Measurements from ENCODE around the gene FSTL1.

The FSTL1 gene

DNA sequence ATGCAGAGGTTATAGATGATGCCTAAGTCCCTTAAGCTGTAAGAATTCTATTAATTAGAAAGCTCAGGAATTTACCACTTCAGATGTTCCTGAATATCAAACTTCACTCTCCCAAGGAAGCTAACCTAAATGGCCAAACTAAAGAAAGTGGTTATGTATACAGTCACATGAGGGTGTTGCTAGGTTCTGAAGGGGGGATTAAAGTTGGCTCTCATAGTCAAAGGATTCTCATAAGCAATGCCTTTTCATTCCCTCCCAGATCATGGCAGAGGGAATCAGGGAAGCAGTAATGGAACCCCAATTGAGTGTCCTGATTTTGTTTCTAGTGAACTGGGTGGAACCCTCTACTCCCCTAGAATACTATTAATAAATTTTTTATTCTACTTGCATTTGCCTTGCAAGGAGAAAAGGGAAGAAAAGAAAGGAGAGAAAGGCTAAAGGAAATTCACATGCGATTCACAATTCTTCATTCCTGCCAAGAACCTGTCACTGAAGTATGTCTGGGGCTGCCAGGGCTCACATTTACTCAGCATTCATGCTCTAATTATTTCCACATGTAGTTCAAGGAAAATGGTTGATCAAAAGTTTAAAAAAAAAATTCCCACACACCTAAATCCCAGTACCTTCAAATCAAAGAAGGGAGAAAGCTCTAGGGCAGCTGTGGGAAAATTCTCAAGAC is 25.1 kb downstream of the FSTL1 start:
- Histone ChIP-seq H3K14ac (ENCODE audit: low read length) (no peak overlapping the region), H3K27me3 (ENCODE audit: control insufficient read depth in 3 of 3, insufficient read depth in 3 of 3, low read depth in 1 of 3, low read length in 3 of 3) (no peaks in the 10 kb centered on the region), H3K9me3 (replicated peaks in 1 of 2; ENCODE audit: control insufficient read depth in 2 of 2, insufficient read depth in 1 of 2, low read depth in 1 of 2, low read length in 2 of 2) (no peaks in the 10 kb centered on the region), H2AK5ac (ENCODE audit: low read depth, low read length) (no peak overlapping the region), H2BK15ac (ENCODE audit: low read length) (no peak overlapping the region), H4K91ac (ENCODE audit: low read depth, low read length, poor library complexity) (no peak overlapping the region), H3K23ac (ENCODE audit: low read depth, low read length, poor library complexity) (no peak overlapping the region), H3K4me3 (ENCODE audit: low read length in 2 of 2) (no peak overlapping the region), H3K4ac (ENCODE audit: low read length) (no peak overlapping the region), H2BK5ac (ENCODE audit: low read length) (no peak overlapping the region), H2BK12ac (ENCODE audit: low read length) (no peak overlapping the region), H2BK120ac (ENCODE audit: low read depth, low read length) (no peak overlapping the region), H3K4me2 (ENCODE audit: insufficient read depth, low read length, poor library complexity, severe bottlenecking) (no peak overlapping the region), H3K36me3 (replicated peaks in 1 of 2; ENCODE audit: control insufficient read depth in 2 of 2, insufficient read depth in 2 of 2, low read length in 2 of 2) (peaks cover 4 to 22% of the 10 kb centered on the region in 2 donors), H3K4me1 (ENCODE audit: control insufficient read depth in 2 of 2, insufficient read depth in 1 of 2, low read depth in 1 of 2, low read length in 2 of 2) (peaks cover 8 to 26% of the 10 kb centered on the region in 2 donors), H3K18ac (ENCODE audit: low read length) (no peak overlapping the region), H2AFZ (ENCODE audit: low read length) (no peak overlapping the region), H3K27ac (replicated peaks; ENCODE audit: low read length) (no peak overlapping the region), H3K9ac (ENCODE audit: low read depth, low read length, poor library complexity) (no peak overlapping the region), H3K79me1 (ENCODE audit: low read depth, low read length) (peaks cover 2% of the 10 kb centered on the region), H4K8ac (ENCODE audit: low read depth, low read length) (no peak overlapping the region)
- WGBS, 2 donors (ENCODE audit: extremely low coverage in 2 of 2, insufficient read length in 2 of 2, insufficient replicate concordance in 1 of 2) = no CpG with 5 or more reads among the region's 1 CpG
- no peak for DNase-seq (ENCODE audit: low spot score)

DNA sequence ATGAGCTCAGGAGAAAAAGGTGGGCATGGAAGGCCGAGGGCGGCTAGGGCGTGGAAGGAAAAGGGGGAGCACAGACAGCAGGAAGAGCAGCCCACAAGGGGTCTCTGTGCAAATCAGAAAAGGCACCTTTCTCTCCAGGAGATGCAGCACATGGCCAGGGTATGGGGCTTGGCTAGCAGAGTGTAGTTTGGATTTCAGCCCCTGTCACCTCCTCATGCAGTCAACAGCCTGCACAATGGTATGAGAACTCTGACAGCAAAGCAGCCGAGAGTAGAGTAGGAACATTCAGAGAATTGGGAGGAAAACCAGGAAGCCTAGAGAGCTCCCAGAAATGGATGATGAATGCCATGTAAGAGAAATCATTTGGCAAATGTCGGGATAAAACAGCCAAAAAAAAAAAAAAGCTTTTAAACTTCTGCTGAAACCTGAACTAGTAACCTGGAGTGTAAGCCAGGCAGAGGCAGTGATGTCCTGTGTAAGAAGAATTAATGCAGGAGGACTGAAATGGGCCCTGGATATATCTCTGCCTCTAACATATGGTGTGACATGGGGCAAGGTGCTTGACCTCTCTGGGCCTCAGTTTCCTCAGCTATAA is 25.7 kb downstream of the FSTL1 start:
- no peak overlapping the region for H3K4me3 ChIP-seq (ENCODE audit: low read length in 2 of 2)

DNA sequence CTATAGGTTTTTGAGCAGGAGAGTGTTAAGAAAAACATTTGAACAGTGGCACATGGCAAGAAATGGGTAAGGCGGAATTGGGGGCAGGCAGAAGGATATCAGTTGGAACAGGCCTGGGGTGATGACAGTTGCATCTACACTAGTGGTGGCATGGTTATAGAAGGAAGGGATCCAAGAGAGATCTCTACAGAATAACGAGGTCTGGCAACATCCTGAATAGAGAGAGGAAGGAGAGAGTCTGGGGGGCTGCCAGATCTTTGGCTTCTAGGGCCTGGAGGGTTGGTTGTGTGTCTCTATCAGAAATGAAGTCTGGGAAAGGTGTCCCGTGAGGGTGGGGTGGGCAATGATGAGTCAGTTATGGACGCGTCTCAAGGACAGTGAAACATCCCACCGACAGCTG is 26.3 kb downstream of the FSTL1 start:
- no peak overlapping the region for H3K4ac ChIP-seq (ENCODE audit: low read length)
- H3K4me3 ChIP-seq (ENCODE audit: low read length in 2 of 2) = no peak overlapping the region
- H3K27me3 ChIP-seq (ENCODE audit: control insufficient read depth in 3 of 3, insufficient read depth in 3 of 3, low read depth in 1 of 3, low read length in 3 of 3) = no peaks in the 10 kb centered on the region
- no peak overlapping the region for H2AK5ac ChIP-seq (ENCODE audit: low read depth, low read length)
- DNase-seq (ENCODE audit: low spot score) = no peak
- no peak overlapping the region for H2AFZ ChIP-seq (ENCODE audit: low read length)
- no peak overlapping the region for H3K4me2 ChIP-seq (ENCODE audit: insufficient read depth, low read length, poor library complexity, severe bottlenecking)
- H3K4me1 ChIP-seq (ENCODE audit: control insufficient read depth in 2 of 2, insufficient read depth in 1 of 2, low read depth in 1 of 2, low read length in 2 of 2) = peaks cover 8 to 24% of the 10 kb centered on the region in 2 donors
- no peak overlapping the region for H3K27ac ChIP-seq (replicated peaks; ENCODE audit: low read length)
- H3K36me3 ChIP-seq (replicated peaks in 1 of 2; ENCODE audit: control insufficient read depth in 2 of 2, insufficient read depth in 2 of 2, low read length in 2 of 2) = peaks cover 4 to 14% of the 10 kb centered on the region in 2 donors
- no peaks in the 10 kb centered on the region for H3K9me3 ChIP-seq (replicated peaks in 1 of 2; ENCODE audit: control insufficient read depth in 2 of 2, insufficient read depth in 1 of 2, low read depth in 1 of 2, low read length in 2 of 2)
- H2BK12ac ChIP-seq (ENCODE audit: low read length) = no peak overlapping the region
- no CpG with 5 or more reads among the region's 6 CpGs for WGBS, 2 donors (ENCODE audit: extremely low coverage in 2 of 2, insufficient read length in 2 of 2, insufficient replicate concordance in 1 of 2)
- H3K23ac ChIP-seq (ENCODE audit: low read depth, low read length, poor library complexity) = no peak overlapping the region
- no peak overlapping the region for H3K18ac ChIP-seq (ENCODE audit: low read length)
- no peak overlapping the region for H3K9ac ChIP-seq (ENCODE audit: low read depth, low read length, poor library complexity)
- H2BK120ac ChIP-seq (ENCODE audit: low read depth, low read length) = no peak overlapping the region
- peaks cover 2% of the 10 kb centered on the region for H3K79me1 ChIP-seq (ENCODE audit: low read depth, low read length)
- no peak overlapping the region for H4K91ac ChIP-seq (ENCODE audit: low read depth, low read length, poor library complexity)
- H2BK15ac ChIP-seq (ENCODE audit: low read length) = no peak overlapping the region
- H2BK5ac ChIP-seq (ENCODE audit: low read length) = no peak overlapping the region
- H4K8ac ChIP-seq (ENCODE audit: low read depth, low read length) = no peak overlapping the region
- H3K14ac ChIP-seq (ENCODE audit: low read length) = no peak overlapping the region

More for the DNA sequence above, 25.7 kb downstream of the FSTL1 start:
- H4K8ac ChIP-seq (ENCODE audit: low read depth, low read length) = no peak overlapping the region
- H2AFZ ChIP-seq (ENCODE audit: low read length) = no peak overlapping the region
- WGBS, 2 donors (ENCODE audit: extremely low coverage in 2 of 2, insufficient read length in 2 of 2, insufficient replicate concordance in 1 of 2) = no CpG with 5 or more reads among the region's 5 CpGs
- H3K4me1 ChIP-seq (ENCODE audit: control insufficient read depth in 2 of 2, insufficient read depth in 1 of 2, low read depth in 1 of 2, low read length in 2 of 2) = peaks cover 8 to 24% of the 10 kb centered on the region in 2 donors
- no peak overlapping the region for H3K4ac ChIP-seq (ENCODE audit: low read length)
- H2BK120ac ChIP-seq (ENCODE audit: low read depth, low read length) = no peak overlapping the region
- peaks cover 2% of the 10 kb centered on the region for H3K79me1 ChIP-seq (ENCODE audit: low read depth, low read length)
- H4K91ac ChIP-seq (ENCODE audit: low read depth, low read length, poor library complexity) = no peak overlapping the region
- no peak overlapping the region for H2AK5ac ChIP-seq (ENCODE audit: low read depth, low read length)
- H3K27me3 ChIP-seq (ENCODE audit: control insufficient read depth in 3 of 3, insufficient read depth in 3 of 3, low read depth in 1 of 3, low read length in 3 of 3) = no peaks in the 10 kb centered on the region
- H3K23ac ChIP-seq (ENCODE audit: low read depth, low read length, poor library complexity) = no peak overlapping the region
- H3K9me3 ChIP-seq (replicated peaks in 1 of 2; ENCODE audit: control insufficient read depth in 2 of 2, insufficient read depth in 1 of 2, low read depth in 1 of 2, low read length in 2 of 2) = no peaks in the 10 kb centered on the region
- H2BK12ac ChIP-seq (ENCODE audit: low read length) = no peak overlapping the region
- H3K36me3 ChIP-seq (replicated peaks in 1 of 2; ENCODE audit: control insufficient read depth in 2 of 2, insufficient read depth in 2 of 2, low read length in 2 of 2) = peaks cover 4 to 16% of the 10 kb centered on the region in 2 donors
- no peak overlapping the region for H3K18ac ChIP-seq (ENCODE audit: low read length)
- DNase-seq (ENCODE audit: low spot score) = no peak
- H2BK15ac ChIP-seq (ENCODE audit: low read length) = no peak overlapping the region
- no peak overlapping the region for H3K4me2 ChIP-seq (ENCODE audit: insufficient read depth, low read length, poor library complexity, severe bottlenecking)
- no peak overlapping the region for H3K14ac ChIP-seq (ENCODE audit: low read length)
- H3K9ac ChIP-seq (ENCODE audit: low read depth, low read length, poor library complexity) = no peak overlapping the region
- H2BK5ac ChIP-seq (ENCODE audit: low read length) = no peak overlapping the region
- no peak overlapping the region for H3K27ac ChIP-seq (replicated peaks; ENCODE audit: low read length)

DNA sequence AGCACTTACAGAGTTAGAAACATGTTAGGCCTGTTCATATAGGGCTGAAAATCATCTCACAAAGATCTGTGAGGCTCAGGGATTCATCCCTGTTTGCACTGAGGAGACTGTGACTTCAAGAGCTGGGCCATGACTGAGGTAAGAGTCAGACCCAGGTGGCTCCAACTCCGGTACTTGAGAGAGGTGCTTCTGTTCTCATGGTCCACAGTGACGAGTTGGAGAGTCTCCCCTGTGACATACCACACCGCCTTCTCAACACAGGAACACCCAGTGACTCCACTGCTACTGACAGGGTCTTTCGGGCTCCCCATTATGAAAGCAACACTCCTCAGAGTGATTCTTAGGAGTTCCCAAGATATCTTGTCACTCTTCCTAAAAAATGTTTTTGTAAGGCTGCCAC is 27.4 kb downstream of the FSTL1 start:
- H3K4ac ChIP-seq (ENCODE audit: low read length) = no peak overlapping the region
- H3K4me1 ChIP-seq (ENCODE audit: control insufficient read depth in 2 of 2, insufficient read depth in 1 of 2, low read depth in 1 of 2, low read length in 2 of 2) = peaks cover 13 to 32% of the 10 kb centered on the region in 2 donors
- H4K8ac ChIP-seq (ENCODE audit: low read depth, low read length) = no peak overlapping the region
- no peak overlapping the region for H4K91ac ChIP-seq (ENCODE audit: low read depth, low read length, poor library complexity)
- no peak overlapping the region for H2AK5ac ChIP-seq (ENCODE audit: low read depth, low read length)
- H3K14ac ChIP-seq (ENCODE audit: low read length) = no peak overlapping the region
- peaks cover 2% of the 10 kb centered on the region for H3K79me1 ChIP-seq (ENCODE audit: low read depth, low read length)
- DNase-seq (ENCODE audit: low spot score) = no peak
- no peaks in the 10 kb centered on the region for H3K9me3 ChIP-seq (replicated peaks in 1 of 2; ENCODE audit: control insufficient read depth in 2 of 2, insufficient read depth in 1 of 2, low read depth in 1 of 2, low read length in 2 of 2)
- no peak overlapping the region for H3K23ac ChIP-seq (ENCODE audit: low read depth, low read length, poor library complexity)
- no peak overlapping the region for H2BK5ac ChIP-seq (ENCODE audit: low read length)
- WGBS, 2 donors (ENCODE audit: extremely low coverage in 2 of 2, insufficient read length in 2 of 2, insufficient replicate concordance in 1 of 2) = no CpG with 5 or more reads among the region's 4 CpGs
- no peak overlapping the region for H3K9ac ChIP-seq (ENCODE audit: low read depth, low read length, poor library complexity)
- H3K4me3 ChIP-seq (ENCODE audit: low read length in 2 of 2) = no peak overlapping the region
- no peak overlapping the region for H2BK120ac ChIP-seq (ENCODE audit: low read depth, low read length)
- no peaks in the 10 kb centered on the region for H3K27me3 ChIP-seq (ENCODE audit: control insufficient read depth in 3 of 3, insufficient read depth in 3 of 3, low read depth in 1 of 3, low read length in 3 of 3)
- no peak overlapping the region for H2BK15ac ChIP-seq (ENCODE audit: low read length)
- no peak overlapping the region for H3K4me2 ChIP-seq (ENCODE audit: insufficient read depth, low read length, poor library complexity, severe bottlenecking)
- H2AFZ ChIP-seq (ENCODE audit: low read length) = no peak overlapping the region
- peaks cover 4 to 10% of the 10 kb centered on the region in 2 donors for H3K36me3 ChIP-seq (replicated peaks in 1 of 2; ENCODE audit: control insufficient read depth in 2 of 2, insufficient read depth in 2 of 2, low read length in 2 of 2)
- H2BK12ac ChIP-seq (ENCODE audit: low read length) = no peak overlapping the region
- H3K18ac ChIP-seq (ENCODE audit: low read length) = no peak overlapping the region
- H3K27ac ChIP-seq (replicated peaks; ENCODE audit: low read length) = no peak overlapping the region
